Measurements from ENCODE around the gene SLC4A8. TPM values are rescaled to one million over a fixed set of nuclear protein-coding genes. Genes with fewer than 3 reads are reported as not detected.

Gene SLC4A8
- total RNA-seq, 1 donor from 2014 or later = 1.0 TPM

GRCh38 chr12:51521554-51522276 is 97.1 kb downstream of the SLC4A8 start:
- DNase-seq (ENCODE audit: low read depth) = no peak

GRCh38 chr12:51522696-51523095 is 98.1 kb downstream of the SLC4A8 start:
- no peak for DNase-seq (ENCODE audit: low read depth)
- no peak for TF ChIP-seq CTCF (IDR thresholded peaks at IDR 0.05; ENCODE audit: insufficient read depth, low read length, poor library complexity, severe bottlenecking)
- H3K36me3 ChIP-seq (ENCODE audit: control insufficient read depth, insufficient read depth, low read length) = no peaks in the 10 kb centered on the region
- no peak overlapping the region for H3K4me3 ChIP-seq (ENCODE audit: low read depth, low read length)
- H3K27me3 ChIP-seq (ENCODE audit: control insufficient read depth, insufficient read depth, low read length) = no peaks in the 10 kb centered on the region

More at GRCh38 chr12:51521554-51522276, 97.1 kb downstream of the SLC4A8 start:
- Histone ChIP-seq H3K4me3 (ENCODE audit: low read depth, low read length) (no peak overlapping the region), H3K27me3 (ENCODE audit: control insufficient read depth, insufficient read depth, low read length) (no peaks in the 10 kb centered on the region), H3K36me3 (ENCODE audit: control insufficient read depth, insufficient read depth, low read length) (no peaks in the 10 kb centered on the region)
- TF ChIP-seq CTCF (IDR thresholded peaks at IDR 0.05; ENCODE audit: insufficient read depth, low read length, poor library complexity, severe bottlenecking) = no peak

GRCh38 chr12:51524386-51524901 is 99.8 kb downstream of the SLC4A8 start:
- no peak overlapping the region for H3K4me3 ChIP-seq (ENCODE audit: low read depth, low read length)
- no peaks in the 10 kb centered on the region for H3K27me3 ChIP-seq (ENCODE audit: control insufficient read depth, insufficient read depth, low read length)
- H3K36me3 ChIP-seq (ENCODE audit: control insufficient read depth, insufficient read depth, low read length) = no peaks in the 10 kb centered on the region
- TF ChIP-seq CTCF (IDR thresholded peaks at IDR 0.05; ENCODE audit: insufficient read depth, low read length, poor library complexity, severe bottlenecking) = no peak
- DNase-seq (ENCODE audit: low read depth) = no peak

- TF ChIP-seq CTCF (IDR thresholded peaks at IDR 0.05; ENCODE audit: insufficient read depth, low read length, poor library complexity, severe bottlenecking) = no peak
- H3K36me3 ChIP-seq (ENCODE audit: control insufficient read depth, insufficient read depth, low read length) = no peaks in the 10 kb centered on the region
These were observed 100.9 kb downstream of the SLC4A8 start for GRCh38 chr12:51525518-51525917.

GRCh38 chr12:51527966-51528365 is 103.3 kb downstream of the SLC4A8 start:
- Histone ChIP-seq H3K27me3 (ENCODE audit: control insufficient read depth, insufficient read depth, low read length) (peaks cover 2% of the 10 kb centered on the region), H3K4me3 (ENCODE audit: low read depth, low read length) (no peak overlapping the region), H3K36me3 (ENCODE audit: control insufficient read depth, insufficient read depth, low read length) (no peaks in the 10 kb centered on the region)
- TF ChIP-seq CTCF (IDR thresholded peaks at IDR 0.05; ENCODE audit: insufficient read depth, low read length, poor library complexity, severe bottlenecking) = no peak
- DNase-seq (ENCODE audit: low read depth) = no peak

More at GRCh38 chr12:51525518-51525917, 100.9 kb downstream of the SLC4A8 start:
- H3K27me3 ChIP-seq (ENCODE audit: control insufficient read depth, insufficient read depth, low read length) = no peaks in the 10 kb centered on the region
- DNase-seq (ENCODE audit: low read depth) = no peak
- no peak overlapping the region for H3K4me3 ChIP-seq (ENCODE audit: low read depth, low read length)
